Activated CD8-positive, alpha-beta memory T cell treated with anti-CD3 and anti-CD28 coated beads for 4 hours (primary cell): ENCODE measurements around the gene OBSL1.

Source experiments
- DNase-seq, 2 donors: peaks; one replicate each; pipeline ENCODE4 v3.0.0-alpha.2; 2020; ENCODE audit warnings: low read depth in 2 of 2

The OBSL1 gene

DNA sequence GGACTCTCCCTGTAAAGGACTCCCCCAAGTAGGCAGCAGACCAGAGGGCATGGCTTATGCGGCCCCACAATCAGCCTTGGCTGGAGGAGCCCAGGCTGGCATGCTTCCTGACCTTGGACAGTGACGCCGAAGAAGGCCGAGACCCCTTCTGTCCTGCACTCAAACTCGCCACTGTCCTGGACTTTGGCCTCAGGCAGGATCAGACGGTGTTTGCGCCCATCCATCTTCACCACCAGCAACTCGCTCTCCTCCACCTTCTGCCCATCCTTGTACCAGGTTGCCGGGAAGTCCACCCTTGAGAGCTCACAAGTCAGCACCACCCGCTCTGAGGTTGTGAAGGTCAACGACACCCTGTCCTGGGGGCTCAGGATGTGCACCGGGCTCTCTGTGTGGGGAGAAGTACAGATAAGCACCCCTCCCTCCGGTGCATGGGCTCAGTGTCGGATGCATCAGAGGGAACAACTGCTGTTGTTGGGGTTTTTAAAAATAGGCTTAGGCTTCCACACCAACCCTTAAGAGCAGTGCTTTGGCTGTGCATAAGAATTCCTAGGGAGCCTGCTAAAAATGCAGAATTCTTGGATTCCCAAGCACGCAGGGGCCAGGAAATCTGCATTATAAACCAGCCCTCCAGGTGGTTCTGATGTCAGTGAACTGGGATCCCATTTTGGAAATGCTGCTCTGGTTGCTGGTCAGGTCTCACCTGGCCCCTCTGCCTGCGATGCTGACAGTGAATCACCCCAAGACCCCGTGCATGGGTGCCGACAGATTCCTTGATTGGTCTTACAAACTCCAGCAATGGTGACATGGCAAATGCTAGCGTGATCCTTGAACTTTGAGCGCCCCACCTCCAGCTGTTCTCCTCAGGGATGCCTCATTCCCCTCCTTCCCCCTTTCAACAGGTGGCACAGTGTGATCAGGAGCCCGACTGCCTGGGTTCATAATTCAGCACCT, 5.9 kb downstream of the OBSL1 start:
- DNase-seq = no peak

DNA sequence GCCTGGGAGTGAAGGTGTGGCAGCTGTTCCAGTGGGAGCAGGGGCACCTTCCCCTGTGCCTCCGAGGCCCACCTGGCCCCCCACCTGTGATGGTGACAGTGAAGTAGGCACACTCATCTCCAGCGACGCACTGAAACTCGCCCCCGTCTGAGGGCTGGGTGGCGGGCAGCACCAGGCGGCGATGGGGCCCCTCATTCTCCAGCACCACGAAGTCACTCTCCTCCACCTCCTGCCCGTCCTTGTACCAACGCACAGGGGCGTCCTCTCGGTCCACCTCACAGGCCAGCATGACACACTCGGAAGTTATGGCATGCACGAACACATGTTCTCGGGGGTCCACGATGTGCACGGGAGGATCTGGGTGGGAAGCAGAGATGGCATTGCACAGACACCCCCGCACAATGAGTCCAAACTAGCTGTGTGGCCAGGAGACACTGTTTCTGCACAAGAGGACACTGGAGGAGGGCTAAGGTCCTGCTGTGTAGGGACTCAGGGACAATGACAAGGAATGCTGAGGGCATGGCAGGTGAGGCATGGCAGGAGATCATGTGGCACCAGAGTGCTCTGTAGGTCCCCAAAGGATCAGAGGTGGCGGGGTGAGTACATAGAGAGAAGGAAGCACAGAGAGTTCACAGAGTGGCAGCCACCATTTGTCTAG, 7.9 kb downstream of the OBSL1 start:
- DNase-seq = no peak

DNA sequence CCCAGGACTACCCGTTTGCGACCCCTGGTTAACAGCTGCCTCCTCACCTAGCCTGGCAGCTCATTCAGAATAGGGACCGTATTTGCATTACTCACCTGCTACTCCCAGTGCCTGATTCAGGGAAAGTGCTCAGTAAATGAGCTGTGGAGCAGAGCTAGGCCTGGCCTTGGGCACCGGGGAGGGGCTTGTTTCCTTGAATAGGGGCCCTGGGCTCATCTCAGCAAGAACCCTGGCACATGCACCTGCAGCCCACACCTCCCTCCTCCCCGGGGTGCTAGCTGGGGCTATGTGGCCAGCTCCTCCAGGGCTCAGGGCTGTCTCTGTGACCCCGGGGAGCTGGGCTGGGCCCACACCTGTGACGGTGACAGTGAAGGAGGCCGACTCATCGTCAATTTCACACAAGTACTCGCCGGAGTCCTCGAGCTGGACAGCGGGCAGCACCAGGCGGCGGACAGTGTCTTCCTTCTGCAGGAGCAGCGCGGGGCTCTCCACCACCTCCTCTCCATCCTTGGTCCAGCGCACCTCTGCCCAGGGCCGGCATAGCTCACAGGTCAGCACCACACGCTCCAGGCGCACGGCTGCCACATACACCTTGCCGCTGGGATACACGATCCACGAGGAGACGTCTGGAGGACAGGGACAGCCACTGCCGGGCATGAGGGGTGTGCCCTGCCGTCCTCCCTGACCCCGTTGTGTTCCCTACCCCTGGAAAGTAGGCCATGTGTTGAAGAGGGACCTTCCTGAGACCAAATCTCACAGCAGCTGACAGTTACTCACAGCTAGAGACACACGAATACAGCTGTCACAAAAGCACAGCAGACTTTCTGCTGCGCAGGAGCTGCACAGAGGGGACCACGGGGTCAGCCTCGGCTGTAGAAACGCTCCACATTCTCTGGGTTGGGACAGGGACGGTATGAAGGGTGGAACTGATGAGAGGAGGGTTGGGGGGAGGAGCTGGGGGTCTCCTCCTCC, 9.0 kb downstream of the OBSL1 start:
- DNase-seq = no peak

DNA sequence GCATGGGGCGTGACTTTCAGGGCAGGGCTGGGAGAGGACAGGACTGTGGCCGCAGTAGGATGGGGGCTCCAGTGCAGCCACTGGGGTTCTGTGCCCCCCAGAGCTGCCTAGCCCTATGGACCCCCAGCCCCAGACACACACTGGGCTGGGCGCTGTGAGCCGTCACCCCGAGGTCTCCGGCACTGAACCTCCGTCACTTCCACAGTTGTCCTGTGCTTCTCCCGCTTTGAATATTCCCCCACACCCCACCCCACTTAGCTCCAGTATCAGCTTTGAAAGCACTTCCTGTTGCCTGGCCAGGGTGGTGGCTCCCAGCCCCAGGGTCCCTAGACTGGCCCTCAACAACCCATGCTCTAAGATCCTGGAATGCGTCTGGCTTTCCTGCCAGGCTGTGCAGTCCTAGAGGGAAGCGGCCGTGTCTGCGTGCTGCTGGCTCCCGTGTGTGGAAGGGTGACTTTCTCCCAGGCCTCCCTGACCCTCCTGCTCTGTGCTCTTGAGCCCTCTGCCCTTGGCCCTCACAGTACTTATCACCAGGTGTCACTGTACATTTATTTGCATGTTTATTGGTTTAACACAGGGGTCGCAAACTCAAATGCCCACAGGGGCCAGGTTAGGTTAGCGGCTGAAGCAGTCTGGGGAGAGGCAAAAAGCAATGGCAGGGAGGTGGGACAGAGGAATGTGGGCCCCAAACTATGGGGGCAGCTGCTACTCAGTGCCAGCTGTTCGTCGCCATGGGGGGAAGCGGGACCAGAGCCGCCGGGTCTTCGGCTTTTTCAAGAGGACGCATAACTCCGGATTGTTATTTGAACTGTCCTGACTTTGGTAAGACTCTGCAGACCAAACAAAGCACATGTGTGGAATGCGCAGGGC, 9.9 kb downstream of the OBSL1 start:
- DNase-seq = no peak

DNA sequence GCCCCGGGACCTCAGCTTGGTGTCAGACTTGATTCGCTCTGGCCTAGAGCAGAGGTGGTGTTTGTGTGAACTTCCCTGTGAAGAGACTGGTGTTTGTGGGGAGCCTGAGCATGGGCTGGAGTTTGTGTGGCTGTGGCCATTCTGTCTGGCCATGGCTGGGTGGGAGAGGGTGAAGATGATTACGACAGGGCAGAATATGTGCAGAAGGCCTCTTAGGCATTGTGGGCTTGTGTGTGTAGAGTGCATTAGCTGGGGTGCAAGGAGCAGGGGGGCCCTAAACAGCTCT, 10.5 kb downstream of the OBSL1 start:
- DNase-seq = no peak

DNA sequence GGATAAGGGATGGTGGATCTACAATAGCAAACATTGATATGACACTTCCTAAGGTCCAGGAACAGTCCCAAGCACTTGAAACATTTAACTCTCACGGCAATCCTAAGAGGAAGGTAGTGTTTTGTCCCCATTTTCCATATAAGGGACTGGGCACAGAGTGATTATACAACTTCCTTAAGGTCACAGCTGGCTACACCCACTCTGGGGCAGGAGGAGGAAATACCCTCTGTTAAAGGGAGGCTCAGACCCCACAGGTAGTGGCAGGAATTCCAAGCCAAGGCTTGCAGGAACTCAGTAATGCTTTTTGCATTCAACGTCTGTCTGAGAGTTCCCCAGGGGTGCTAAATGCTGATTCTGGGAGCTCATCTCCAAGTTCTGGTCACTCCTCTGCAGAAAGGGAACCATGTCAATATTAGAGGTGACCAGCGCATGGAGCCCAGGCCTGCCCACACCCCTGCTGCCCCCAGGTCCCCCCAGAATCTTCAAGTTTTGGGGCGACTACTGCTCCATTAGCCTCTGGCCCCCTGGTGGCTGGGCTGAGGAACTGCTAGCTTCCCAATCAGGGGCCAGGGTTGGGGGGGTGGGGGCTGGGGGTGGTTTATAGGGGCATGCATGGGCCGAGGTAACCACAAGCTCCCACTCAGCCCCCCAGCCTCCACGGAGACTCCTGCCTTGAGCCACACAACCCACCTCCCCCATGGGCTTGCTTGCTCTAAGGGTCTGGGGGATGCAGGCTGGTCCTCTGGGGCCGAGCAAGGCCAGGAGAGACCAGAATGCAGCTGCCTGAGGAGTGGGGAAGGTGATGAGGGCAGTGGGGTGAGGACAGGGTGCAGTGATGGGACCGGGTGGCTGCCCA, 11.1 kb downstream of the OBSL1 start:
- no peak for DNase-seq

DNA sequence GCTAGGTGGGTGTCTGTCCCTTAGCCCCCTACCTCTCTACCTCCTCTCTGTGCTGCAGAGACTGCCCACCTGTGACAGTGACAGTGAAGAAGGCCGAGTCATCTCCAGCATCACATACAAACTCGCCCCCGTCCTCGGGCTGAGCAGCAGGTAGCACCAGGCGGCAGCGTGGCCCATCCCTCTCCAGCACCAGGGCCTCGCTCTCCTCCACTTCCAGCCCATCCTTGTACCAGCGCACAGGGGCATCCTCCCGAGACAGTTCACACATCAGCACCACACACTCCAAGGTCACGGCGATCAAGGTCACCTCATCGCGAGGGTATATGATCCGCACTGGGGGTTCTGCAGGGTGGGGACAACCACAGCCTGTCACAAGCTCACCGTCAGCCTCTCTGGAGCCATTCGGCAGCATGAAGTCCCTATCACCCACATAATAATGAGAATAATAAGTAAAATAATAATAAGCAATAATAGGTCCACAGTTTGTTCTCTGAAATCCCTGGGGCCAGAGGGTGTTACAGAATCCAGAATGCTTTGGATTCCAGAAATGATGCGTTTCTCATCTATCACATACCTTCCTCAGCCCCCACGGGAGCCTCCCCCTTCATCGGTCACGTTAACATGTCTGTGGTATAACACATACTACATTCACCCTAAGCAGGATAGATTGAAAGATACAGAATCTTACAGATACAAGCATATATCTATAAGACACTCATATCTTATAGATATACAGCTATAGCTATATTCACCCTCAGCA, 12.0 kb downstream of the OBSL1 start:
- no peak for DNase-seq

DNA sequence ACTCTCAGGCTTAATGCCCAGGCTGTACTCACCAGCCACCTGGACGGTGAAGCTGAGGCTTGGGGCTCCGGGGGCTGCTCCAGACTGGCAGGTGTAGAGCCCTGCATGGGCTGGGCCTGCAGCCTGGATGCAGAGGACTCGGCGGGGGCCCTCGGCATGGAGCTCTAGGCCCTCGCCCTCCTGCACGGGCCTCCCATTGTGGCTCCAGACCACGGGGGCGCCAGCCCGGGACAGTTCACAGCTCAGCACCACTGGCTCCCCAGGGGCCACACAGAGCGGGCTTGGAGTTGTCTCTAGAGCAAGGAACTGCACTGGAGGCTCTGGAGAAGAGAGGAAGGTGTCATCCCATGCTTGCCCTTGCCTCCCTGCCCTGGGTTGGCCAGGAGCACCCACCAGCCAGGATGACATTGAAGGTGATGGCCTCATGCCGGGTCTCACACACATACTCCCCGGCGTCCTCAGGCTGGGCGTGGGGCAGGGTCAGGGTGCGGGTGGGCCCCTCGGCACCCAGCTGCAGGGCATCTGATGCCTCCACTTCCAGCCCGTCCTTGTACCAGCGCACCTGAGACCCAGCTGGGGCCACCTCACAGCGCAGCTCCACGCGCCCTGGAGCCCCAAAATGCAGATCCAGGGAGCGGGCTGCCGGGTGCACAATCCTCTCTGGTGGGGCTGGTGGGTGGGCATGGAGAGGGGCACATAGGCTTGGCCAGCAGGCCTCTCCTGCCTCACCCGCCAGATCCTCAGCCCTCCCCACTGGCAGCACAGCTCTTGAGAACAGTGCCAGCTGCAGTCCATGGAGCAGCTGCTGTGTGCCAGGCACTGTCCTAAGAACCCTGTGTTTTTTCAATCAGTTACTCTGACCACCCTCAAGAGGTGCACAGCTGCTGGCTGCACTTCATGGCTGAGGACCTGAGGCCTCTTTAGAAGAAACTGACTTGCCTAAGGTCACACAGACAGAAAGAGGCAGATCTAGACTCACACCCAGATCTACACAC, 13.3 kb downstream of the OBSL1 start:
- no peak for DNase-seq

DNA sequence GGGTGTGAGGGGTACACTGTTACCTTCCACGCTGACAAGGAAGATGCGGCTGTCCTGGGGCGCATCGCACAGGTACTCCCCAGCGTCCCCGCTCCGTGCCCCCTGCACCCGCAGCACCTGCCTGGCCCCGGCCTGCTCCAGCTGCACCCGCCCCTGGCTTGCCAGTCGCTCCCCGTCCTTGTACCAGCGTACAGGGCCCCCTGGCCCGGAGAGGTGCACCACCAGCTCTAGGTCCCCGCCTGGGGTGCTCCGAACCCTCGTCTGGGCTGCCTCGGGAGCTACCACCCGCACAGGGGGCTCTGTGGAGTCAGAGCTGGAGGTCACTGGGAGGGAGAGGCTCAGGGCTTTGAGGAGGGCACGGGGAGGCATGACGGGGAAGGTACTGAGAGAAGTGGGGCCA, 14.0 kb downstream of the OBSL1 start:
- no peak for DNase-seq

DNA sequence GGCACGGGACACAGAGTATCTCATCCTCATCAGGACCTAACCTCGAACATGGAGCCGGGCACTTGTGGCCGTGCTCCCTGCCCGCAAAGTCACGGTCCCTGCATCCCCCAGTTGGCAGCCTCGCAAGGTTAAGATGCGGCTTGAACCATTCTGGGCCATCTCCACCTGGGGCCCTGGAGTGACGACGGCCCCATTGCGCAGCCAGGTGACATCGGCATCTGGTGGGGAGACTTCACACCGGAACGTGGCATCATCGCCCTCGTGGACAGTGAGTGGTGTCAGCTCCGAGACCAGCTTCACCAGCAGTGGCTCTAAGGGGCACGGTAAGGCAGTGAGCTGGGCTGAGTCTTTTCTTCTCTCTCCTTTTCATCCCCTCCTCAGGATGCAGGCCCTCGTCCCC, 14.9 kb downstream of the OBSL1 start:
- DNase-seq = no peak

DNA sequence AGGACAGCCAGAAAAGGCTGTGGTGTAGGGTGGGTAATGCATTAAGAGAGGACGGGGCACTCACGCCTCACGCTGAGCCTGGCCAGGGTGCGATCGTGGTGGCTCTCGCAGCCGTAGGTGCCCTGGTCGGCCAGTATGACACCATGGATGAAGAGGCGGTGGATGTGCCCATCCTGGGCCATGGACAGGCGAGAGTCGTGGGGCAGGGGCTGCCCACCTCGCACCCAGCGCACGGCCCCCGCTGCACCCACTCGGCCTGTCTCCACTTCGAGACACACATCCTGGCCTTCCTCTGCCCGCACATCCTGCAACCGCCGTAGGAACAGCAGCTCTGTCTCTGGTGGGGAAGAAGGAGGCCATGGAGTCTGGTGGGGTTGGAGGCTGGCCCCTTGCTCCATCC, 15.4 kb downstream of the OBSL1 start:
- DNase-seq = no peak

DNA sequence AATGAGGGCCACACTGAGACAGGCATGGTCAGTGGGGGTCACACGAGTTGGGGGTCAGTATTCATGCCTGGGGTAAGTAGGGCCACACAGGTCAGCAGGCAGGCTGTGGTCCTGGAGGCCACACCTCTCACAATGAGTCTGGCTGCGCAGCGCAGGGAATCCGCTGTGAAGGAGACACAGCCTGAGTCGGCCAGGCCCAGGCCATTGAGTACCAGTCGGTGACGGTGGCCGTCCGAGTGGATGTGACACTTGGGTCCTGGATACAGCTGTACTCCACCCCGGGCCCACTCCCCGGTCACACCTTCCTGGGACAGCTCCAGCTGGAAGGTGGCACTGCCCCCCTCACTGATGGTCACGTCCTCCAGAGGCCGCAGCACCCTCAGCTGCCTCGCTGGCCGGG, 17.0 kb downstream of the OBSL1 start:
- no peak for DNase-seq

DNA sequence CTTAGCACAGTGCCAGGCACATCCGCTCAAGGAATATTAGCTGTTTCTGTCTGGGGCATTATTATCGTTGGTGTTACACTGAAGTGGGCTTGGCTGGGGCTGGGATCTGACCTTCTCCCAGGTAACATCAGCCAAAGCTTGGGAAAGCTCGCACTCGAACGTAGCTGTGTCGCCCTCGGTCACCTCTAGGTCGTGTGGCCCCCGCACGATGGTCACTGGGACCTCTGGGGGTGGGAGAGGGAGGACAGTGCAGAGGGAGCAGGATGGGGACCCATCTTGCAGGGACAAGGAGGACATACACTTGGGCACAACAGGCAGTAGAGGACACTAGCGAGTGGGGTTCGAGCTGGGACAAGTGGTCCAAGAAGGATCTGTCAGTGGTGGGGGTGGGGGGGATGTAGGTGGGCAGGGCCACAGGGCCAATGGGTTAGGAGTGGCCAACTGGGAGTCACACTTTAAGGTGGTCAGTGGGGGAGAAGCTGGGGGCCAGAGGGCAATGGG, 17.8 kb downstream of the OBSL1 start:
- no peak for DNase-seq

DNA sequence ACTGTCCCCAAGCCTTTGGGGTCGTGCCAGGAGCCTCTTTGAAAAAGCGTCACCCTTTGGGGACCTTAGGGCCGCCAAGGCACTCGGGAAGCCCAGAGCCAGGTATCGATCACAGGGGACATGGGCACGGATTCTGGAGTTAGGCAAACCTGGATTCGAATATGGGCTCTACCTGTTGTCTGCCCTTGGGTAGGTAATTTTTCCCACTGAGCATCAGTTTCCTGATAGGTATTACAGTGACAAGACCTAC, 18.2 kb downstream of the OBSL1 start:
- no peak for DNase-seq

DNA sequence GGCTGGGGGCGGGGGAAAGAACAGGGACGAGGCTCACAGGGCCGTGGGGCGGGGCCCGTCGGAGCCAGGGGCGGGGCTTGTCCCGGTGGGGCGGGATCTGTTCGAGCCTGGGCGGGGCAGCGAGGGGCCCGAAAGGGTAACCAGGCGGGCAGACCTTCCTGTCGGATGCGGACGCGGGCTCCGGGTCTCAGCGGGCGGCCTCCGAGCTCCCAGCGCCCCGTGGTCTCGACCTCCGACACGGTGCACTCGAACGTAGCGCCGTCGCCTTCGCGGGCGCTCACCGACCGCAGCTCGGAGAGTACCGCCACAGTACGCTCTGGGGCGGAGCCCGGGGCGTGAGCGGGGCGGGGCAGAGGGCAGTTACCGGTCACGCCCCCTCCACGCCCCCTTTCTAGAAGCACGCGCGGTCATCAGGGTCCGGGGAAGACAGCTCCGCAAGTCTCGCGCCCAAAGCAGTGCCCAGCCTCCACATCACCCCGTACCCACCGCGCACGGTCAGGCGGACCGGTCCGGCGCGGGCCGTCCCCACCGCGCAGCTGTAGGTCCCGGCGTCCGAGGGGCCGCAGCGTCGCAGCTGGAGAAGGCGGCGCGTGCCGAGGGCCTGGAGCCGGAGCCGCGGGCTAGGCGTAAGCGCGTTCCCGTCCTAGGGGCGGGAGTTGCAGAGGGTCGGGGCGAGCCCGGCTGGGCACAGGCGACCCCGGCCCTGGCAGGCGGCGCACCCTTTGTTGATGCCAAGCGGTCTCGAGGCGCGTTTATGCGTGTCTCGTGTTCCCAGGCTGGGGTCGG, 18.8 kb downstream of the OBSL1 start:
- DNase-seq = peak; percentile 51 to 59

DNA sequence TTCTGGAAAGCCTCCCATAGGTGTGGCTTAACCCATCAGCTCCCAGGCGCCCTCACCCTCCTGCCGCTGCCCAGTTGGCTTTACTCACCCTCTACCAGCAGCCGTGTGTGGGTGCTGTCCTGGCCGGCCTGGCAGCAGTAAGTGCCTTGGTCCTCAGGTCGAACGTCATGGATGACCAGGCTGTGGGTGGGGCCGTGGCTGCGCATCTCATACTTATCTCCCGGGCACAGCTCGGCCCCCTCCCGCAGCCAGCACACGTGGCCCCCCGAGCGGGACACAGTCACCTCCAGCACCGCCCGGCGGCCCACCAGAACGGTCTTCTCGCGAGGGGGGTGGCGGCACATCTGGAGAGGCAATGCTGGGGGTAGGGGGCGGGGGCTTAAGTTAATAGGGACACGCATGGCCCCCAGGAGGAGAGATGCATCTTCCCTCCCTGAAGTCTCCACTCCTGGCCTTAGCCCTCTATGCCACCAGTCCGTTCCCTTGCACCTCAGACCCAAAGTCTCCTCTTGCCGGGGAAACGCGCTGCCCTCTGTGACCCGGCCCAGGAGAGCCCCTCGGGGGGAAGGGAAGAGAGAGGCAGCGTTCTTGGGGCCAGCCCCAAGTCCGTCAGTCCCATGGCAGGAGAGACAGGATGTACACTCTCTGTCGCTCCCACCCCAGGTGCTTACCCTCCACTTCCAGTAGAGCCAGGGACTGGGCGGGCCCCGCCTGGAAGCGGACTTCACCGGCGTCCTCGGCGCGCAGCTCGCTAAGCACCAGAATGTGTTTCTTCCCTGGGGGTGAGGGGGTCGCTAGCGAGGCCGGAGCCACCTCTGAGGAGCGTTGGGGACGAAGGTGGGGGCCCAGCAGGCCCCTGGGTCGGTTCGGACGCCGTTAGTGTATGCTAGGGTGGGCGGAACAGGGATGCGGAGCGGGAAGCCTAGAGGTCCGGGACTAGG, 19.6 kb downstream of the OBSL1 start:
- DNase-seq = no peak

DNA sequence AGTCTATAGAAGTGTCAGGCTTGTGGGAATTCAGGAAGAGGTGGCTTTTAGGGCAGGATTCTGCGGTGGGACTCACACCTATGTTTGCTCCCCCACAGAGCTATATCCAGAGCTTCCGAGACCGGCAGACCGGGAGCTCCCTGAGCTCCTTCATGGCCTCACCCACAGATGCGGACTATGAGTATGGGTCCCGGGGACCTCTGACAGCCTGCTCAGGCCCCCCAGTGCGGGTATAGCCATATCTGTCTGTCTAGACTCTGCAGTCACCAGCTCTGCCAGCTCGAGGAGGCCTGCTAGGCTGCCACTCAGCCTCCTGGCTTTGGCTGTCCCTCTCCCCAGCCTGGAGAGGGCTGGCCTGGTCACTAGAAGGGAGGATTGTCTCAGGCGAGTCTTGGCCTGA, 21.7 kb downstream of the OBSL1 start:
- DNase-seq = no peak
